GM04504 (cell line): ENCODE results near the gene CLEC9A.
"Not testable (repeated sequence)": the region's sequence is repeated elsewhere in the genome, so short reads cannot be mapped to it uniquely, and the experiment has no call there.

Source experiments
- DNase-seq: peaks from one replicate; pipeline ENCODE4 v3.0.0-alpha.2; 2012; ENCODE audit warnings: low read depth

The CLEC9A gene

DNA sequence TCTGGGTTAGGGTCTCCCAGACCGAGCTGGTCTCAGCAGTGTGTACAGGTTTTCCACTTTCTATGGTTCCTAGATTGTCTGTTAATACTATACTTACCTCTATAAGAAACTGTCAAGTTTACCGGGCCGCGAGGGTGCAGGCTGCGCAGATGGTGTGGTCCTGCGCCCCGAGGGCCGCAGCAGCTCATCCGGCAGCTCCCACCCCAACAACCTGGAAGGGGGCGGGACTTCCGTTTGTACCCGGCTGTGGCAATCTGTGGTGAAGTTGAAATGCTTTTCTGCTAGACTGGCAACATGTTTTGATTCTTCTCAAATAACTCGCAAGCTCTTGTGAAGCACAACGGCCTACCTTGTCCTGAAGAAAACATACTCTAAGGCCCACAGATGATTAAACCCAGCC lies at the start of gene CLEC9A:
Gene CLEC9A, plus strand, starts transcription at position 237 of the 400 bp plus-strand sequence. CDS start 22,006 bp downstream, outside the sequence.
- no peak for DNase-seq

GRCh38 chr12:9991876-9992275 lies 38.6 kb upstream of the CLEC9A start:
- no peak for DNase-seq

DNA sequence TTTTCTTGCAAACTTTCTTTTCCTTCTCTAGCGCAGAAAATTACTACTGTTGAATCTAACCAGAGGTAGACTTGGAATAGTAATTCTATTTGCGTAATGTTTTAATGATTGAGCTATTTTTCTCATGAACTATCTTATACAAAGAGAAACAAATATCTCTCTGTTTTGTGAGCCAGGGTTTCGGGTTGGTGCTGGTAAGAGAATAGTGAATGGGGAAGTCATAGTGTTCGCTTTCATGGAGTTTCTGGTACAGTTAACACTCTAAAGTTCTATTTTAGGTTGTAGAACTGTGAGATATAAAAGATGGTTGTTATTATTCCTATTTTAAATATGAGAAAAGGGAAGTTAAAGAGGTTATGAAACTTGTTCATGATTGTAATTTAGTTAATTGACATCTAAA lies 38.2 kb upstream of the CLEC9A start:
- DNase-seq: no peak

DNA sequence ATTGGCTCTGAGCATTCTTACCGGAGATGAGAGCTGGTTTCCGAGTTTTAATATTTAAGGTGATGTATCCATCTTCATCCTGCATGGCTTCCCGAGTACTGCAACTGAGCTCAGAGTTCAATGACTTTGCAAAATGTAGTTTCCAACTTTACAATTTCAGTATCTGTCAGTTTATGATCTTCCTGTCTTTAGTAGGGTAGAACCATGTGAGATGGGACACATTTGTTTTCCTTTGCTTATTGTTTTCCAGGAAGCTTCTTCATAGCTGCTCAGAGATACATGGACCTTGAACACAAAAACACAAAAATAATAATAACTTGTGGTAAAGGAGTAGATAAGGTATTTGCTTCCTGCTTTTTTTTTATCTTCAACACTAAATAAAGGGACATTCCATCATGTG lies 31.5 kb upstream of the CLEC9A start, which contains the start of gene CLEC1B:
Gene CLEC1B, minus strand, starts transcription at position 106 of the 400 bp plus-strand sequence. Its CDS starts 21 bp downstream, at position 85.
- no peak for DNase-seq

DNA sequence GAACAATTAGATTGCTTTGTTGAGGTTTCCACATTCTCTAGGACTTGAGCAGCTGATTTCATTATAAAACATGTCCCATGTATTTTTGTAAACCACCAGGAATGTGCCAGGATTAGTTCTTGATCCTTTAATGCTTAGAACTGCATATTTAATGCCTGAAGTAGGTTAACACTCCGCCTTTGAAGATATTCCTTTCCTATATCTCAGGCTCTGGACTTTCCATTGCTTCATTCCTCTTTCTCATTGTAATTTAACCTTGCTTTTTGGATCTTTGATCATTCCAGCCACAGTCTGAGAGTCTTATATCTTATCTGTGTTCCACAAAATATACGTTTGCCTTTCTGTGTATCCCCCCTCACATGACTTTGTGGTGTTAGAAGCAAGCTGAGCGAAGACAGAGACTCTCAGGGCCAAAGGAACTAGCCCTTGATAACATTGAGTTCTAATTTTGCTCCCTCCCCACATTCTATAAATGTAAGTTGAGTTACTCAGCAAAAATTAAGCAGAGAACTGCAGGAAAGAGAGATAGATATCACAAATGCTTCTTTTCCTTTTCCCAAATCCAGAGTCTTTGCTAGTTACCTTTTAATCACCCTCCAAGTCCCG lies 29.2 kb upstream of the CLEC9A start:
- no peak for DNase-seq

- DNase-seq: no peak
These were observed 17.7 kb upstream of the CLEC9A start for GRCh38 chr12:10012630-10013330.

- DNase-seq: no peak
These were observed 15.0 kb upstream of the CLEC9A start for GRCh38 chr12:10015450-10015849.

DNA sequence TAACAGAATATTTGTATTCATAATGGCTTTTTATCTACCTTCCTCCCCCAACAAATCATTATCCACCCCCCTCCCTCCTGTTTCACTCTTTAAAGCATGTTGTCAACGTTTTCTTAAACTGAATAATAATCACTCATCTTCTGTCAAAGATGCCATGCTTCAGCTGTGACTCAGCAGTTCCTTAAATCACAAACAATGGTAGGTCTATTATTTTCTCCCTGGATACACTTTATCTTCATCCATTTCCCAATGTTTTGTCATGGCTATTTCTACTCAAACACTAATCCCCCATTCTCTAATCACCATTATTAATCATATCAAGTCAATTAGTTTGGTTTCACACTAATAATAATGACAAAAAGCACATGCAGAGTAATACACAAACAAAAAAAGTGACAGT lies 13.6 kb upstream of the CLEC9A start:
- DNase-seq: no peak

GRCh38 chr12:10018386-10018785 lies 12.1 kb upstream of the CLEC9A start:
- no peak for DNase-seq

DNA sequence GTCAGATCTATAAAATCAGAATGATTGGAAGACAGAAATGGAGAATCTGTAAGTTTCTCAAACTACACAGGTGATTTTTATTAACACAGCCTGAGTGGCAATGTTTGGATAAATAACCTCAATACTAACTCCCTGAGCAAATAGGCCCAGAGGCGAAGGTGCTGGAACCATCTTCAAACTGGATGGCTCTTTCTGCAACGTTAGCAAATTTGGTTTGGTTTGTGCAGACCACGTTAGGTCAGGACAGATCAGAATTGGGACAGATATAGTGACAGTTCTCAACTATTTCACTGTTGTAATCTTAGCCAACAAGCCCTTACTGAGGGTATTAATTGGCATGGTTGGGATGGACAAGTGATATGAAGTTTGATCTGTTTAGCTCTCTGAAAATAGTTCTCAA lies 9.1 kb upstream of the CLEC9A start:
- DNase-seq: no peak

DNA sequence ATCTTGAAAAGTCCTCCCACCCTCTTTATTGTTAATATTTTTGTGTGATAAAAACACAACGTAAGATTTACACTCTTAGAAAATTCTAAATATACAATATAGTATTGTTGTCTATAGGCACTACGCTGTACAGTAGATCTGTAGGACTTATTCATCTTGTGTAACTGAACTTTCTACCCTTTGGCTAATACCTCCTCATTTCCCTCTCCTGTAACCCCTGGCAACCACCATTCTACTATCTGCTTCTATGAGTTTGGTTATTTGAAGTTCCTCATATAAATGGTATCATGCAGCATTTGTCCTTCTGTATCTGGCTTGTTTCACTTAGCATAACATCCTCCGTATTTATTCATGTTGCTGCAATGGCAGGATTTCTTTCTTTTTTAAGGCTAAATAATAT lies 5.2 kb upstream of the CLEC9A start:
- DNase-seq: no peak

DNA sequence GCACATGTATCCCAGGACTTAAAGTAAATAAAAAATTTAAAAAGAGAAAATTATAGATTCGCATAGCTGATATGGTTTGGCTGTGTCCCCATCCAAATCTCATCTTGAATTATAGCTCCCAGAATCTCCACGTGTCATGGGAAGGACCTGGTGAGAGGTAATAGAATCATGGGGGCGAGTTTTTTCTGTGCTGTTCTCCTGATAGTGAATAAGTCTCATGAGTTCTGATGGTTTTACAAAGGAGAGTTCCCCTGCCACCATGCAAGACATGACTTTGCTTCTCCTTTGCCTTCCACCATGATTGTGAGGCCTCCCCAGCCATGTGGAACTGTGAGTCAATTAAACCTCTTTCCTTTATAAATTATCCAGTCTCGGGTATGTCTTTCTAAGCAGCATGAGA lies 3.8 kb upstream of the CLEC9A start:
- DNase-seq: not testable (repeated sequence)

DNA sequence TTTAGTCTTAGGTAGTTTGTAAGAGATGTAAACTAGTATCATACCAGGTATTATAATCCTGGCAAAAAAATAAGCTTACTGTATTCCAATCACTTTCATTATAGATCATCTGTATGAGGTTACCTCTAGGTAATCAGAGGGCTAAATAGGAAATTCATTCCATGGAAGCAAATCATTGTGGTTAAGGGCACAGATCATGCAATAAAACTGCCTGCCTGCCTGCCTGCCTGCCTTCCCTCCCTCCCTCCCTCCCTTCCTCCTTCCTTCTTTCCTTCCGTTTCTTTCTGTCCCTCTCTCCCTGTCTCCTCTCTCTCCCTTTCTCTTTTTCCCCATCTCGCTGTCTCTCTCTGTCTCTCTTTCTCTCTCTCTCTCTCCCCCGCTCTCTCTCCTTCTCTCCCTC lies 3.2 kb upstream of the CLEC9A start:
- no peak for DNase-seq

- peak; percentile 43 for DNase-seq
These were observed 2.8 kb upstream of the CLEC9A start for GRCh38 chr12:10027721-10028120.

DNA sequence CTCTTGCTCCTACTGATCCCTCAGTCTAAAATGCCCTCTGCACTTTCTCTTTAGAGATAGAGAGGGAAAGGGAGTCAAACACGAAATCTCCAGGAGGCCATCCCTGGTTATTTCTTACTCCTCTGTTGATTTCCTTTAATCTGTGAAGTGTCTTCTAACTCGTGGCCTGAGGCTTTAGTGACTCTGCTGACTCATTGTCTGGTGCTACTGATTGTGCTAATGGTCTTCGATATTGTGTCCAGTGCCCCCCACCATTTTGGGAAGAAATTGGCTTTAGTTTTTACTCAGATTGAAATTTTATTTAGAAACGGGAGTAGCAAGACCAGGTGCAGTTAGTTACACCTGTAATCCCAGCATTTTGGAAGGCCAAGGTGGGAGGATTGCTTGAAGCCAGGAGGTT lies 839 bp downstream of the CLEC9A start:
- DNase-seq: no peak

DNA sequence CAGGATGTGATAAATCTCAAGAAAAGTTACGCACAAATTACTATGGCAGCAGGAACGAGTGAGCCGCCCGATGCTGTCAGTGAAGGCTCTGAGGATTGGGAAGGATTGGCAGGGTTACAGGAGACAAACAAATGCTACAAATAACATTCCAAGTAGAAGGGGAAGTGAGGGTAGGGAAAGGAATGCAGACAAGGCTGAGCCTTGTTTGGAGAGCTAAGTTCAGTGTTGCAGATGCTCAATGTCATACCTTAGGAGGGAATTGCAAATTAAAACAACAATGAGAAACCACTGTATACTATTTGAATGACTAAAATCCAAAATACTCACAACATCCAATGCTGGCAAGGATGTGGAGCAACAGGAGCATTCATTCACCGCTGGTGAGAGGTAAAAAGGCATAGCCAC lies 1.3 kb downstream of the CLEC9A start:
- DNase-seq: peak; percentile 91

DNA sequence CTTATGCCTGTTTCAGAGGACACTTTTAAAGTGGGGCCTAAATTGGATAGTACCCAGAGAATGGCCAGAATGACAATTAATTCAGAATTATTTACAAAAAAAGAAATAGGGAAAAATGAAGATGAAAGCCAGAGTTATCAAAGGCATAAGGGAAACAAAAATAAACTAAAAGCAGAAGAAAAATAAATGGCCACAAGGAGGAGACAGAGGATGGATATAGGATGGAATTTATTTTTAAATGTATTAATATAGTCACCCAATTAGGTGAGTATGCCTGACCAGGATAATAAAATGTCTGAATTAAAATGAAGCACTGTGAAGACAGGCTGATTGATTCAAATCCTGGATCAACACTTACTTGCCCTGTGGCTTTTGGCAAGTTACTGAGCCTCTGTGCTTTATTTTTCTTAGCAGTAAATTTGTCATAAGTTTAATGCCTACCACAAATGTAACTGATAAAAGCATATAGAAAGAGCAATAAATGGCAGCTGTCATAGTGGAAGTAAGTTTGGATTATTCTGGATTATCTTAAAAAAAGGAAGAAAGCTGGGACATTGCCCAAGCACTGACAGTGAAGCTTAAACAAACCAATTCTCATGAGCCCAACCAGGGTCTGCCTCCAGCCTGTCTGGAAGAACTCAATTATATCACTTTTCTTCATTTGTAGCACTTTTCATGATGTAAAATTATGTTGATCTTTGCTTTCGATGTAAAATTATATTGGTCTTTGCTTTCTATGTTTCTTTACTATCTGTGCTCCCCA lies 3.5 kb downstream of the CLEC9A start:
- no peak for DNase-seq

GRCh38 chr12:10042167-10042566 lies 11.7 kb downstream of the CLEC9A start:
- DNase-seq: no peak

DNA sequence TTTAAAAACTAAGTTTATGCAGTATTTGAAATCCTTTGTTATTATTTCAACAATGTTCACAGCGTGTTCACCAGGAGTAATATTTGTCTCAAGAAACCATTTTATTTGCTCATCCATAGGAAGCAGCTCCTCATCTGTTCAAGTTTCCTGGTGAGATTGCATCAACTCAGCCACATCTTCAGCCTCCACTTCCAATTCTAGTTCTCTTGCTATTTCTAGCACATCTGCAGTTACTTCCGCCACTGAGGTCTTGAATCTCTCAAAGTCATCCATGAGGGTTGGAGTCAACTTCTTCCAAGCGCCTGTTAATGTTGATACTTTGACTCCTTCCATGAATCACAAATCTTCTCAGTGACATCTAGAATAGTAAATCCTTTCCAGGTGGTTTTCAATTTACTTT lies 18.0 kb downstream of the CLEC9A start:
- DNase-seq: no peak

GRCh38 chr12:10052193-10052913 lies 21.9 kb downstream of the CLEC9A start:
- DNase-seq: no peak

DNA sequence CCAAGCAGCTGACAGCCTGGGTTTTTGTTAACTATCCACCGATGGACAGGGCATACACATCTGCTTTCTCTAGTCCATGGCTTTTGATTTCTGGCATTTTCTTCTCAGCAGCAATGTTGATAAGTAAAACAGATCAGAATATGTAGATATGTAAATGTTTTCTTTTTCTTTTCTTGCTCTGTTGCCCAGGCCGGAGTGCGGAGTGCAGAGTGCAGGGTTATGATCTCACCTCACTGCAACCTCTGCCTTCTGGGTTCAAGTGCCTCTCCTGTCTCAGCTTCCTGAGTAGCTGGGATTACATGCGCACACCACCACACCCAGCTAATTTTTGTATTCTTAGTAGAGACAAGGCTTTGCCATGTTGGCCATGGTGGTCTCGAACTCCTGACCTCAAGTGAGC lies 27.9 kb downstream of the CLEC9A start:
- no peak for DNase-seq

DNA sequence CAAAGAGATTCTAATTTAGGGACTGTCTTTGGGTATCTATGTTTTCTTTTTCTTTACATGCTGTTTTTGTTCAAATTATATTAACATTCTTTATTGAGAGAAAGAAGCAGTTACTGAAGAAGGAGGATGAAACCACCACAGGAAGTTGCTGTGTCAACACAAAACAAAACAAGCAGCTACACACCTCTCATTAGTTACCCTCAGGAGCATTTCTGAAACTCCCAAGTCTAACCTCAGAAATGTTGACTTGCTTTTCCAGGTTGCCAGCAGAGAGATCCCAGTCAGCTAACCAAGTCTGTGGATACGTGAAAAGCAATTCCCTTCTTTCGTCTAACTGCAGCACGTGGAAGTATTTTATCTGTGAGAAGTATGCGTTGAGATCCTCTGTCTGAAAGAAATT lies 34.8 kb downstream of the CLEC9A start:
- DNase-seq: no peak
